HG03520 (cell line): ENCODE results near the gene SRD5A2.
"Not testable (repeated sequence)": the region's sequence is repeated elsewhere in the genome, so short reads cannot be mapped to it uniquely, and the experiment has no call there.

Experiments
- ATAC-seq: cut with Tn5 transposase; IDR thresholded peaks from one replicate; pipeline ENCODE4 v1.9.1; 2021; ENCODE audit warnings: mild to moderate bottlenecking, moderate library complexity; ENCODE audit not compliant: unreplicated experiment

SRD5A2 gene

GRCh38 chr2:31534636-31535035 is 46.1 kb downstream of the SRD5A2 start:
- ATAC-seq: no peak

- ATAC-seq: no peak
Measured at GRCh38 chr2:31533036-31533435, 47.7 kb downstream of the SRD5A2 start.

- ATAC-seq: no peak
Measured at GRCh38 chr2:31531101-31531500, 49.6 kb downstream of the SRD5A2 start.

- ATAC-seq: no peak
Measured at GRCh38 chr2:31529256-31529655, 51.5 kb downstream of the SRD5A2 start.

- no peak for ATAC-seq
Measured at GRCh38 chr2:31528823-31529222, 51.9 kb downstream of the SRD5A2 start.

GRCh38 chr2:31526946-31527732 is 53.6 kb downstream of the SRD5A2 start:
- ATAC-seq: no peak

- ATAC-seq: no peak
Measured at GRCh38 chr2:31525876-31526275, 54.9 kb downstream of the SRD5A2 start.

GRCh38 chr2:31524592-31524991 is 56.1 kb downstream of the SRD5A2 start:
- ATAC-seq: no peak

- no peak for ATAC-seq
Measured at GRCh38 chr2:31523871-31524492, 56.8 kb downstream of the SRD5A2 start.

GRCh38 chr2:31522786-31523185 is 58.0 kb downstream of the SRD5A2 start:
- ATAC-seq: no peak

GRCh38 chr2:31517442-31518203 is 63.1 kb downstream of the SRD5A2 start:
- ATAC-seq: no peak

GRCh38 chr2:31515586-31515985 is 65.2 kb downstream of the SRD5A2 start:
- ATAC-seq: no peak

- ATAC-seq: no peak
Measured at GRCh38 chr2:31513553-31513952, 67.2 kb downstream of the SRD5A2 start.

- ATAC-seq: no peak
Measured at GRCh38 chr2:31511376-31511775, 69.4 kb downstream of the SRD5A2 start.

GRCh38 chr2:31505111-31505510 is 75.6 kb downstream of the SRD5A2 start:
- ATAC-seq: no peak

- no peak for ATAC-seq
Measured at GRCh38 chr2:31504311-31504710, 76.4 kb downstream of the SRD5A2 start.

GRCh38 chr2:31496451-31496874 is 84.3 kb downstream of the SRD5A2 start:
- ATAC-seq: not testable (repeated sequence)

- not testable (repeated sequence) for ATAC-seq
Measured at GRCh38 chr2:31489339-31489738, 91.4 kb downstream of the SRD5A2 start.

GRCh38 chr2:31483246-31483645 is 97.5 kb downstream of the SRD5A2 start:
- ATAC-seq: no peak

- ATAC-seq: no peak
Measured at GRCh38 chr2:31476511-31477180, 104.1 kb downstream of the SRD5A2 start.

- ATAC-seq: no peak
Measured at GRCh38 chr2:31475692-31476091, 105.0 kb downstream of the SRD5A2 start.
